CD4-positive, alpha-beta T cell treated with Interleukin-15 for 4 hours (primary cell): ENCODE measurements around the gene DOCK11.
A peak's percentile ranks its signal among the peaks of the same experiment; 100 is the strongest.
"Not testable (repeated sequence)": the region's sequence is repeated elsewhere in the genome, so short reads cannot be mapped to it uniquely, and the experiment has no call there.

Experiments
- DNase-seq: peaks from one replicate; pipeline ENCODE4 v3.0.0-alpha.2; 2020; ENCODE audit warnings: low spot score

The DOCK11 gene

DNA sequence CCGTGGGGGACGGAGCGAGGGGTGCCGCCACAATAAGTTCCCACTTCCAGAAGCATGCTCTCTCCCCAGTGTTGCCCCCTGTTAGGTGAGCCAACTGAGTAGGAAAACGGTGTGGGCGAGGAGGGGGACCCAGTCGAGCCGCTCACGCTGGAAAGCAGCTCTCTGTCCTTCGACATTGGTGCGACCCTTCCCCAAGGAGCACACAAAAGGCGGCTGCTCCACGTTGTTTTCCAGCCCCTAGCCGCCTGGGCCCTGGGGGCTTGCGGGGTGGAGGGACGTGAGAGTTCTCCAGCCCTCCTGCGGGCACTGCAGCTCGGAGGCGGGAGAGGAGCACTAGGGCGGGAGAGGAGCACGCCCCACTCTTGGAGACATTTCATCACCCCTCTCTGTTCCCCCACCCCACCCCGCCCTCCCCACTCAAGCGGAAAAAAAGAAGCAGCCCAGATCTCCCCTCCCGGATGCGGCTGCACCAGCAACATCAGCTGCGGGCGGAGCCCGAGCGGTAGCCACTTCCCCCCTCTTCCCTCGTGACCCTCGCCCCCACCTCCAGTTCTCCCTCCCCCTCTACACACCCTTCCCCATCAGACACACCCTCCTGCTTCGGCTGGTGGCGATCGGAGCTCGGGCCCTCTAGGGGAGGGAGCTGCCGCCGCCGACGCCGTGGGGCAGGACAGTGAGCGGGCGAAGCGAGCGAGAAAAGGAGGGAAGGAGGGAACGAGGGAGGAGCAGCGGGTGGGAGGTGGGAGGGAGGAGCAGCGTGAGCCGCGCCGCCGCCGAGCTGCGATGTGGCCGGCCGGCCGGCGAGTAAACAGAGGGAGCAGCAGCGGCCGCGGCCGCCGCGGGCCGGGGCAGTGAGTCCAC, at the start of gene DOCK11:
Gene DOCK11 (plus strand): TSS at position 755 of the 861 bp plus-strand sequence. CDS start 157 bp downstream, outside the sequence.
- peak; percentile 80 for DNase-seq

DNA sequence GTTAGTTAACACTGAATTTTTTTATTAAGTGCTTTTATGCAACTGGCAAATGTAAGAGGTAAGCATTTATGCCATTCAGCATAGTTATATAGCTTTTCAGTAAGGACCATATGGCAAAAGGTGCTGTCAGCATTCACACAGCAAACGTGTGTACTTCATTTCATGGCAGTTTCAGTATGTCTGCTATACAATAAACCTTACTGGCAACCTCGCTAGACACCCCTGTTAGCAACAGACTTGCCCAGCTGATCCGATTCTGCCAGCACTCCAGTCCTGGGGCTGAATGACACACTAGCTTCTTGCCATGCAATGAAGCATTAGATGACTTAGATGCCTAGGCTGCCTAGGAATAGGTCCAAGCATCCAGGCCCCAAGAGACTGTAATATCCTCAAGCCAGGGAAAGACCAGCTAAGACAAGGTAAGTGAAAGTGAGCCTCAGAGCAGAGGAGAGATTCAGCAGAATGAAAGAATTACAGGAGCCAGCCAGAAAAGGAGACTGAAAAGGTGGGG, 47.3 kb upstream of the DOCK11 start:
- no peak for DNase-seq

DNA sequence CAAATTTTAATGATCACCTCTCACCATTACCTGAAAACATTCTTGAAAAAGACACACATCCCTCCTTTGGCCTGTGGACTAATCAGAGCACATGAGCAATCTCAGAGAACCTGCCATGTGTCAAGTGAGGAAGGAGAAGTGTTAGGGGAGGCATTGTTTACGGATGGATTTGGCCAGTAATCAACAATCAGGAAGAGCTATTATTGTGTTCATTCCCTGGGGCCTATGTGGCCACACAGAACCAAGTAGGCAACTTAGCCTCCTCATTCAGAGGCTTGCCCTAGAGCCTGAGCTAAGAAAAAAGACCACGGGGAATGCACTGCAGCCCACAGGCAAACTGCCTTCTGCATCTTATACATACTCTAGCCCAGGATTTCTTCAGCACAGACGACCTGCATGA, 40.6 kb upstream of the DOCK11 start:
- DNase-seq: no peak

DNA sequence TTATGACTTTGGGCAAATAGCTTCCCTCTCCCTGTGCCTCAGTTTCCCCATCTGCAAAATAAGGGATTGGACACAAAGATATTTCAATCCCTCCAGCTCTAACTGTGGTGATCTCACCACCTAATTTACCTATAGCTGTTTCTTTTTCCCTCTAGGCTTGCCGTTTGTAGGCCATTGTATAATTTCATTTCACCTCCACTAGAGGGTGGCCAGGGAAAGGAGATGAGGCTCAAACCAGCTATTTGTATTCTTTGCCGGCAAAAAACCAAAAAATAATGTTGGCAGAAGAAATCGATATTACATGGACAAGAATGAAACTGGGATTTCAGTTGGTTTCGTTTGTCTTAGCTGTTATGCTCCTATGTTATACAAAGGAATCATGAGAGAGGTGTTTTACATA, 36.1 kb upstream of the DOCK11 start:
- peak; percentile 39 for DNase-seq

DNA sequence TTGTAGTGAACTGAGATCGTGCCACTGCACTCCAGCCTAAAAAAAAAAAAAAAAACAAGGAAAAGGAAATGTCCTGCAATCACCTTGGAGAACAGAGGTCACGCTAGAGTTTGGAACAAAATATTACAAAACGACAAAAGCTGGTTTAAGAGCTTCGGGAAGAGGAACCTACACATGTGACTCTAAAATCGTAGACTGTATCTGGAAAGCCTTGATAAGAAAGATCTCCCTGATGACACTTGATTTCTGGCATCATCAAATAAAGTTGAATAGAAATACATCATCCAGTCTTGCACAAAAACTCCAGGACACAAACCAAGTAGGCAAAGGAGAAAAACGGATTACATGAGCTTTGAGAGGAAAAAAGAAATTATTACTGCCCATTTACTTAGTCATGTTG, 31.1 kb upstream of the DOCK11 start:
- DNase-seq: no peak

DNA sequence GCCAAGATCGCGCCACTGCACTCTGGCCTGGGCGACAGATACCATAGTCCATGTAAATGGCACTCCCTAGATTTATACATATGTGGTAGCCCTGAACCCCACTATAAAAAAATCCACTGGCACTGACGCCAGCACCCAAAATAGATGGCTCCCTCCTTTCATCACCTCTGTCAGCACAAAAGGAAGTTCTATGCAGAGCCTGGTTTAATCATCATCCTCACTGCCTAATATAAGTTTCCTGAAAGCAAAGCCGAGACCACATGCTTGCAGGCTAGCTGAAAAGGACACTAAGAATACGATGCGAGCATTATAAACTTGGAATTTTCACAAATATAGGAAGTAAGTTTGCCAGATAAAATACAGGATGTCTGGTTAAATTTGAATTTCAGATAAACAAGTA, 27.5 kb upstream of the DOCK11 start:
- no peak for DNase-seq

DNA sequence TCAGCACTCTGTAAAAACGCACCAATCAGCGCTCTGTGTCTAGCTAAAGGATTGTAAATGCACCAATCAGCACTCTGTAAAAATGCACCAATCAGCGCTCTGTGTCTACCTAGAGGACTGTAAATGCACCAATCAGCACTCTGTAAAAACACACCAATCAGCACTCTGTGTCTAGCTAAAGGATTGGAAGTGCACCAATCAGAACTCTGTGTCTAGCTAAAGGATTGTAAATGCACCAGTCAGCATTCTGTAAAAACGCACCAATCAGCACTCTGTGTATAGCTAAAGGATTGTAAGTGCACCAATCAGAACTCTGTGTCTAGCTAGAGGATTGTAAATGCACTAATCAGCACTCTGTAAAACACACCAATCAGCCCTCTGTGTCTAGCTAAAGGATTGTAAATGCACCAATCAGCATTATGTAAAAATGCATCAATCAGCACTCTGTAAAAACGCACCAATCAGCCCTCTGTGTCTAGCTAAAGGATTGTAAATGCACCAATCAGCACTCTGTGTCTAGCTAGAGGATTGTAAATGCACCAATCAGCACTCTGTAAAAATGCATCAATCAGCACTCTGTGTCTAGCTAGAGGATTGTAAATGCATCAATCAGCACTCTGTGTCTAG, 24.8 kb upstream of the DOCK11 start:
- not testable (repeated sequence) for DNase-seq

DNA sequence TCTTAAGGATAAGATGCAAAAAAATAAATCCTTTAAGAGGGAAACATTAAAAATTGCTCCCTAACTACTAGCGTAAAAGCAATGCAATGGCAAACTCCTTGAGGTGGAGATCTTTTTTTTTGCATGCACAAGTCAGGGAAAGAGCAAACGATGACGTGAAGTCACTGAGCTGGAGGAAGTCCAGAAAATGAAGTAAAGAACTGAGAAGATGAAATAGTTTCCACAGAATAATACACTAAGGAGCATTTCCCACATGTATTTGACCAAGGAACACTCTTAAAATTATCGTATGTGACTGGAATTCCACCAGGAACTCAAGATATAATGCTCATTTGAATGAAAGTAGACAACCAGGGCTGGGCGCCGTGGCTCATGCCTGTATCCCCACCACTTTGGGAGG, 21.0 kb upstream of the DOCK11 start:
- no peak for DNase-seq

DNA sequence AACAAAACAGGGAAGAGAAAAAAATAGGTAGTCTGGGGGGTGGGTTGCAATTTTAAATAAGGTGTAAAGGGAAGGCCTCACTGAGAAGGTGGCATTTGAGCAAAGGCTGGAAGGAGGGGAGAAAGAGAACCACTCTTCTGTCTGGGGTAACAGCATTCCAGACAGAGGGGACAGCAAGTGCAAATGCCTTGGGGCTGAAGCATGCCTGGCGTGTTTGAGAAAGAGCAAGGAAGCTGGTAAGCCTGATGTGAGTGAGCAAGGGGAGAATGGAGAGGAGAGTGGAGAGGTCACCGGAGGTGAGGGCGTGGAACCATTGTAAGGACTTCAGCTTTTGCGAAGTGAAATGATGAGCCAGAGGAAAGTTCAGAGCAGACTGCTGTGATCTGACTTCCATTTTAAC, 19.7 kb upstream of the DOCK11 start:
- no peak for DNase-seq

DNA sequence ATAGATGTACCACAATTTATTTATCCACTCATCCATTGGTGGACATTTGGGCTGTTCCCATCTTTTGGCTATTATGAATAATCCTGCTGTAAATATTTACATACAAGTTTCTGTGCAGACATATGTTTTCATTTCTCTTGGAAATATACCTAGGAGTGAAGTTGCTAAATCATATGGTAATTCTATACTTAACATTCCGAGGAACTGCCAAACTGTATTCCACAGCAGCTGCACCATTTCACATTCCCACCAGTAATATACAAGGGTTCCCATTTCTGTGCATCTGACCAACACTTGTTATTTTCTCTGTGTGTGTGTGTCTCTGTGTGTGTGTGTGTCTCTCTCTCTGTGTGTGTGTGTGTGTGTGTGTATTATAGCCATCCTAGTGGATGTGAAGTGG, 15.4 kb upstream of the DOCK11 start:
- DNase-seq: no peak

DNA sequence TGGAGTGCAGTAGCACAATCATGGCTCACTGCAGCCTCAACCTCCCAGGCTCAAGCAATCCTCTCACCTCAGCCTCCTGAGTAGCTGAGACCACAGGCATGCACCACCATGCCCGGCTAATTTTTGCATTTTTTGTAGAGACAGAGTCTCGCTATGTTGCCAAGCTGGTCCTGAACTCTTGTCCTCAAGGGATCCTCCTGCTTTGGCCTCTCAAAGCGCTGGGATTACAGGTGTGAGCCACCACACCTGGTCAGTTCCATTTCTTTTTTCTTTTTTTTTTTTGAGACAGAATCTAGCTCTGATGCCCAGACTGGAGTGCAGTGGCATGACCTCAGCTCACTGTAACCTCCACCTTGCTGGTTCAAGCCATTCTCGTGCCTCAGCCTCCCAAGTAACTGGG, 13.2 kb upstream of the DOCK11 start:
- not testable (repeated sequence) for DNase-seq

DNA sequence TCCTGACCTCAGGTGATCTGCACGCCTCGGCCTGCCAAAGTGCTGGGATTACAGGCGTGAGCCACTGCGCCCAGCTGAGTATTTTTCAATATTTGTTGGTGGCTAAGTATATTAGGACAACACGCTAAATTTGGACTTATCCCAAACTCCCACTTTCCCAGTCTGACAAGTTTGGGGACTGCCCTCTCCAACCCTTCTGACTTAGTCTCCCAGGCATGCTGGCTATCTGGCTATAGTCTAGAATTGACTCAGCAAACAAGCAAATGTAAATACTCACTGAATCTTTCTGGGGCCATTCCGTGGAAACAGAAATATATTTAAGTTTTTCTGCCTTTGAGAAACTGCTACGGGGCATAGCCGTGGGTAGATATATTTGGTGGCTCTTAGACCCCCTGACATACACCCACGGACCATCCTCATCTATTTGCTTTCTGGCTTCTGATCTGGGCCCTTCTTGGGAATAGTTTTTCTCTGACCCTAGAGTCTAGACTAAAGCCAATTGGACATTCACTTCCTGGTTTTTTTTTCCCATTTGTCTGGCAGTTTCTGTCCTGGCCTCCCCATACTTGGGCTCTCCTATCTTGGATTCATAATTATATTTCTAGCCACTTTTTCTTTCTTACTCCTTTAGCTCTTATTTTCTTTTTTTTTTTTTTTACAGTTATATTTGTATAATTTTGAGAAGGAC, 11.3 kb upstream of the DOCK11 start:
- DNase-seq: no peak

DNA sequence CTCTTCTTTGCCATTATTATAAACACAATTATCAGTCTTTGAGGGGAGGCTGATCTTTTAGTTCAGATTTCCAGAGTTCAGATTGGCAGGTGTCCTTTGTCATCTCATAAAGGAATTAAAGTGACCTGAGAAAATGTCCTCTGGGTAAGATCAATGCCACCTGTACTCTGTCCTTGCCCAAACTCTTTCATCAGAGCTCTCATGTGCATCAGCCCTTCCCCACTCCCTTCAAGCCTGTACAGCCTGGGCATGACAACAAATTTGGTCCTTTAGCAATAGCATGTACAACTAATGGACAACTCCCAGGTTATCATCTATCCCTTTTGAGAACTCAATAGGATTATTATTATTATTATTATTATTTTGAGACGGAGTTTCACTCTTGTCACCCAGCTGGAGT, 8.9 kb upstream of the DOCK11 start:
- not testable (repeated sequence) for DNase-seq

DNA sequence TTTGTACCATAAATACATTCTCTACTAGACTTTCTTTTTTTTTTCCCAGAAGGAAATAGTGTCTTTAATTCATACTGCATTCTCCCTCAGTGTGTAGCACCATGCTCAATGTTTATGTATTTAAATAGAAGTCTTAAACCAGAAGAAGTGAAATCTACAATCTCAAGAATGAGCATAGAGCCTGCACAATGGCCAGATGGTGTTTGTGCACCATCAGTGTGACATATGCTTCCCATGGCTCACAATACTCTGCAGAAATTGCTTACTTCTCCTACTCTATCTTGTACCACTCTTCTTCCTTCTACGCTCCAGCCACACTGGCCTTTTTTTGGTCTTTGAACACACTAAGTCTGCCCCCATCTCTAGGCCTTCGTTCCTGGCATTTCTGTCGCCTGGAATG, 2.6 kb upstream of the DOCK11 start:
- no peak for DNase-seq

DNA sequence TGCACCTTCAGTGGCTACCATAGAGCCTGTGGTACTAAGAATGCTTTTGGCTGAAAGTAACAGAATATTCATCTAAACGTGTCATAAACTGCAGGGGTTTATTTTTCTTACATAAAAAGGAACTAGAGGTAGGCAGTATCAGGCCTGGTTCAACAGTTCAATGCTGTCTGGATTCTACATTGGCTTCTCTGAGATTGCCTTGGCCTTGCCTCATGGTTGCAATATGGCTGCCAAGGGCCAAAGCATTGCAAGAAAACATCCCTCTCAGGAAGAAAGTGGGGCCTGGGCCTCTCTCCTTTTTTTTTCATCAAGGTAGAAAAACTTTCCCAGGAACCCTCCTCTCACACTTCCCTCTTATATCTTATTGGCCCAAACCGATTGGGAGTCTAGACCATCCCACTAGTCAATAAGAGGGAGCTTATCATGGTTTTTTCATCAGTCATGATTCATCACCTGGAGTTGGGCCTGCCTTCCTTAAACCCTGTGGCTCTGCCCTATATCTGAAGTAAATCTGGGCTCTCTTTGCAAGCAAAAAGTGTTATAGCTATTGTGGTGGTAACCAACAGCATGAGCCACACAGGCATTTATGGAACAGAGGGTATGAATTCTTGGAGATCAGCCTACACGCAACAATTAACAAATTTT, 1.8 kb upstream of the DOCK11 start:
- DNase-seq: no peak

DNA sequence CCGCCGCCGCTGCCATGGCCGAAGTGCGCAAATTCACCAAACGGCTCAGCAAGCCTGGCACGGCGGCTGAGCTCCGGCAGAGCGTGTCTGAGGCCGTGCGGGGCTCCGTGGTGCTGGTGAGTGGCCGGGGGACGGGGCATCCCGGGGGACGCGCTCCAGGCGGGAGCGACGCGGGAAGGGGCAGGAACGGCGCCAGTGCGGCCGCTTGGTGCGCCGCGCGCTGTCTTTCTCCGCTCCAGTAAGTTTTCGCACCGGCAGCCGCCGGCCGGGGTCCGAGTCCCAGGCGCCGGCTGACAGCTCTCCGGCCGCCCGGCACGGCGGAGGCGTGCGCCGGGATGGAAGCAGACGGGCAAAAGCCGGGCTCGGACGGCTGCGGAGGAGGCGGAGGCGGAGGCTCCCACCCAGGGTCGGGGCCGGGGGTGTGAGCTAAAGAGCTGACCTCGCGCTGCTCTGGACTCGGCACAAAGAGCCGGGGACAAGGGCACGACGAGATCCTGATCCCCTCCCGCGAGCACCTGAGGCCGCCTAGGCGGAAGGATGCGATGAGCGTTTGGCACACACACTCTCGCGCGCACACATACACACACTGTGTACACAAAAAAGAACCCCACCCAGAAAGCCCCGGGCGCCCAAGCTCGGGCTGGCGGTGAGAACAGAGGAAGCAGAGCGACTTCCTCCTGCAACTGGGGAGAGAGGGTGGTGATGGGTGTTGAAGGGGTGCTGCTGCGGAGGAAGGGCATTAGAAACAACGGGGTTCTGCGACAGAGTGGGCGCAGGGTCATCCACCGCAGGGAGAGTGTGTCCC, 545 bp downstream of the DOCK11 start:
- DNase-seq: peak; percentile 81

DNA sequence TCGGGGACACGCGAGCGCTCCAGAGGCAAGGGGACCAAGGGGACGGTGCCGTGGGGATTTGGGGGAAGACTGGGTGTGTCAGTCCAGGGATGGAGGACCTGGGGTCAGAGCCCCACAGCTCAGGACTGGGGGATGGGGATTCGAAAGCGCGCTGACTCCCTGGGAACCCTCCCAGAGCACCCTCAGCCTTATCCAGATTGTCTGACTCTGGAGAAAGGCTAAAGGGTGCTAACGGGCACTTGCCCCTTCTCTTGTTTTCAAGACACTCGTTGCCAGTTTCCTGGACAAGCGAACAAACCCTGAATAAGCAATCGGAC, 1.1 kb downstream of the DOCK11 start:
- DNase-seq: no peak

DNA sequence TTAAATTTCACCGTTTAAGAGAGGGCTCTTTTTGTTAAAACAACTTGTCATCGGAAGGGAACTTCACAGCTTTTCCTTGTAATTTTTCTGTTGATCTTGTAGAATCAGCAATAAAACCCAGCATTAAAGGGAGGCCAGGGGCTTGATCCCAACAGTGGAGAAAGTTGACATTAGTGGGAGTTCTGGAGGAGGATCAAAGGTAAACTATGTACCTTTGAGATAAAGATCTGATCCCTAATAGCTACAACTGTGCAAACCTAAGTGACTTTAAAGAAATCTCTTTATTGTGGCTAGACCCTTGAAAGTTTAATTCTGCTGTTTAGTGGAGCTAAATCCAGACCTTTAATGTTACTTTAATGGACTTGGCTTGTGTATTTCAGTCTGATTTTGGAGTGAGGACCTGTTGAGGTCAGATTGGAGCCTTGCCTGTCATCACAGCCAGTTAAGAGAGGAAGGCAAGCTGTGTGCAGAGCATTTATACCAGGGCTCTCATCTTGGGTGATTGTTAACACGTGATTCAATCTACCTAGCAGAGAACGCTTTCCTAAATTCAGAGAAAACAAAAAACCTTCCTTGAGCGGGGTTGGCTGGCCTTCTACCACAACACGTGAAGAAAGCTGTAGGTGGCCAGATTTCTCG, 1.7 kb downstream of the DOCK11 start:
- DNase-seq: peak; percentile 64

DNA sequence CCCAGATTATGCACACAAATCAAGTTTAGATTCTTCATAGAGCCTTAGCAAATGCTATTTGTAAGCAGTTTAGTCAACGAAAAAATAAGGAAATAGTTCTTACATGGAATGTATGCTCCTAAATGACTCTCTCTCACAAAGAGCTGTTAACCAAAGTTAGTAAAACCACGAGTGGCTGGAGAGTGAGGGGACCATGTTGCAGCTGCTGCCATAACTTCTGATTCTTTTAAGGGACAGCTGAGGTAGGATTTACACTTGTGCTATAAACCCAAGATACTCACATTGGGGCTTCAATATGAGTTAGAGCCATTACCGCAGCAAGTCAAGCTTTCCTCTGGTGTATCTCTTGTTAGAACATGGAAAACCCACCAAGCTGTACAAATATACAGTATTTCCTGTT, 2.7 kb downstream of the DOCK11 start:
- no peak for DNase-seq

DNA sequence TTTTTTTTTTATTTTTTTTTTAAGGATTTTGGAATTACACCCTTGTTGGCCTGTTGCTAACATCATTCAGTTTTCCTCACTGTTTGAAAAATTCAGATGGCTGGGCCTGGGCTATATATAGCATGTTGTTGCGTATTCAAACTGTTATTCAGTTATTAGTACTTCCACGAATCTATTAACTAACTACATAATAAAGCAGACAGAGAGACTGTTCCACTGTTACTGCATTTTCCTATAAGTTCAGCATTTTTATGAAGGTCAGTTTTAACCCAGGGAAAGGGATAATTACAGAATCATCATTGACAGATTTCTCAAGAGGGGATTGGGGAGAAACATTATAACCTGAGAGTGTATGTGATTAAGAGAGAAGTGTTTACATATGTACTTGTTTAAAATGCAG, 3.1 kb downstream of the DOCK11 start:
- no peak for DNase-seq

DNA sequence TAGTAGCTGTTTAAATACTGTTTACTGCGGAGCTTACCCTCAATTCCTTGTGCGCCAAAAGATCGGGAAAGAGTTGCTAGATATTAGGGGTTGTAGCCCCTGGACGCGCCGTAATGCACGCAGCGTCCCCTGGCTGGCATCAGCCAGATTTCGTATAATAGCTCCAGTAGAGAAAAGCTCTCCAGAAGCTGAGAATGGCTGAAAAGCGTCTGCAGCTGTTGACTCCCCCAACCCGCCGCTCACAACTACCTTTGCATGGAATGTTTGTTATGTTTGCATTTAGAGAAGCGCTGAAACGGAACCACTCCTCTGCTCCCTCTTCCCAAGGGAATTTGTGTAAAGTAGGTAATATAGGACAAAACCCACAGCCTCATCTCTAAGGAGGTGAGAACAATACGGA, 3.7 kb downstream of the DOCK11 start:
- no peak for DNase-seq
